ENCODE data around the gene DOHH.

DOHH gene

DNA sequence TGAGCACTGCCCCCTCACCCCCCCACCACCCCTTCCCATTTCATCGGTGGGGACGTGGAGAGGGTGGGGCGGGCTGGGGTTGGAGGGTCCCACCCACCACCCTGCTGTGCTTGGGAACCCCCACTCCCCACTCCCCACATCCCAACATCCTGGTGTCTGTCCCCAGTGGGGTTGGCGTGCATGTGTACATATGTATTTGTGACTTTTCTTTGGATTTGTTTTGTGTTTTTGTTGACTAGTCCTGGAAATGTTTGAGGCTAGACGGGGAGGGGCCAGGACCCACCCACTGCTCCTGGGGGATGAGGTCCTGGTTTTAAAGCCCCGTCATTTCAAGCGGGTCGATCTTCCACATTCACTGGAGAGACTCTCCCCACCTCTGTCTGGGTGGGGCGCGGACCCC lies 35.5 kb upstream of the DOHH start:
- Mint-ChIP-seq H3K27ac (no peak overlapping the region), H3K4me1 (no peaks in the 10 kb centered on the region), H3K4me3 (no peak overlapping the region), H3K36me3 (ENCODE audit: low read depth) (peaks cover 21% of the 10 kb centered on the region), H3K27me3 (ENCODE audit: low read depth) (no peaks in the 10 kb centered on the region), H3K9me3 (no peaks in the 10 kb centered on the region)
- TF ChIP-seq, protein P1, sequence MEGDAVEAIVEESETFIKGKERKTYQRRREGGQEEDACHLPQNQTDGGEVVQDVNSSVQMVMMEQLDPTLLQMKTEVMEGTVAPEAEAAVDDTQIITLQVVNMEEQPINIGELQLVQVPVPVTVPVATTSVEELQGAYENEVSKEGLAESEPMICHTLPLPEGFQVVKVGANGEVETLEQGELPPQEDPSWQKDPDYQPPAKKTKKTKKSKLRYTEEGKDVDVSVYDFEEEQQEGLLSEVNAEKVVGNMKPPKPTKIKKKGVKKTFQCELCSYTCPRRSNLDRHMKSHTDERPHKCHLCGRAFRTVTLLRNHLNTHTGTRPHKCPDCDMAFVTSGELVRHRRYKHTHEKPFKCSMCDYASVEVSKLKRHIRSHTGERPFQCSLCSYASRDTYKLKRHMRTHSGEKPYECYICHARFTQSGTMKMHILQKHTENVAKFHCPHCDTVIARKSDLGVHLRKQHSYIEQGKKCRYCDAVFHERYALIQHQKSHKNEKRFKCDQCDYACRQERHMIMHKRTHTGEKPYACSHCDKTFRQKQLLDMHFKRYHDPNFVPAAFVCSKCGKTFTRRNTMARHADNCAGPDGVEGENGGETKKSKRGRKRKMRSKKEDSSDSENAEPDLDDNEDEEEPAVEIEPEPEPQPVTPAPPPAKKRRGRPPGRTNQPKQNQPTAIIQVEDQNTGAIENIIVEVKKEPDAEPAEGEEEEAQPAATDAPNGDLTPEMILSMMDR (IDR thresholded peaks at IDR 0.05; ENCODE audit: unreplicated experiment in 3 of 3): no peak

DNA sequence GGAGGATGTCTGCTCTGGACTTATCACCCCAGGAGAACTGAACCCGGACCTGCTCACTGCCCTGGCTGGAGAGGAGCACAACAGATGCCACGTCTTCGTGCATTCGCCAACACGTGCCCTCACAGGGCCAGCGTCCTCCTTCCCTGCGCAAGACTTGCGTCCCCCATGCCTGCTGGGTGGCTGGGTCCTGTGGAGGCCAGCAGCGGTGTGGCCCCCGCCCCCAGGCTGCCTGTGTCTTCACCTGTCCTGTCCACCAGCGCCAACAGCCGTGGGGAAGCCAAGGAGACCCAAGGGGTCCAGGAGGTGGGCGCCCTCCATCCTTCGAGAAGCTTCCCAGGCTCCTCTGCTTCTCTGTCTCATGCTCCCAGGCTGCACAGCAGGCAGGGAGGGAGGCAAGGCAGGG lies 35.1 kb upstream of the DOHH start:
- Mint-ChIP-seq H3K4me1 (no peaks in the 10 kb centered on the region), H3K9me3 (no peaks in the 10 kb centered on the region), H3K4me3 (no peak overlapping the region), H3K27ac (no peak overlapping the region), H3K27me3 (ENCODE audit: low read depth) (no peaks in the 10 kb centered on the region), H3K36me3 (ENCODE audit: low read depth) (peaks cover 22% of the 10 kb centered on the region)
- TF ChIP-seq, protein P1 (IDR thresholded peaks at IDR 0.05; ENCODE audit: unreplicated experiment in 3 of 3): no peak

DNA sequence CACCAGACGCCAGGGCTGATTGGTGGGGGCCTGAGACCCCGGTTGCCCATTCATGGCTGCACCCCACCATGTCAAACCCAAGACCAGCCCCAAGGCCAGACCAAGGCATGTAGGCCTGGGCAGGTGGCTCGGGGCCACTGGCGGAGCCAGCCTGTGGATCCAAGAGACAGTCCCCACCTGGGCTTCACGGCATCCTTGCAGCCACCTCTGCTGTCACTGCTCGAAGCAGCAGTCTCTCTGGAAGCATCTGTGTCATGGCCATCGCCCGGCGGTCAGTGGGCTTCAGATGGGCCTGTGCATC lies 34.7 kb upstream of the DOHH start:
- H3K4me1 Mint-ChIP-seq: no peaks in the 10 kb centered on the region
- no peak overlapping the region for H3K4me3 Mint-ChIP-seq

DNA sequence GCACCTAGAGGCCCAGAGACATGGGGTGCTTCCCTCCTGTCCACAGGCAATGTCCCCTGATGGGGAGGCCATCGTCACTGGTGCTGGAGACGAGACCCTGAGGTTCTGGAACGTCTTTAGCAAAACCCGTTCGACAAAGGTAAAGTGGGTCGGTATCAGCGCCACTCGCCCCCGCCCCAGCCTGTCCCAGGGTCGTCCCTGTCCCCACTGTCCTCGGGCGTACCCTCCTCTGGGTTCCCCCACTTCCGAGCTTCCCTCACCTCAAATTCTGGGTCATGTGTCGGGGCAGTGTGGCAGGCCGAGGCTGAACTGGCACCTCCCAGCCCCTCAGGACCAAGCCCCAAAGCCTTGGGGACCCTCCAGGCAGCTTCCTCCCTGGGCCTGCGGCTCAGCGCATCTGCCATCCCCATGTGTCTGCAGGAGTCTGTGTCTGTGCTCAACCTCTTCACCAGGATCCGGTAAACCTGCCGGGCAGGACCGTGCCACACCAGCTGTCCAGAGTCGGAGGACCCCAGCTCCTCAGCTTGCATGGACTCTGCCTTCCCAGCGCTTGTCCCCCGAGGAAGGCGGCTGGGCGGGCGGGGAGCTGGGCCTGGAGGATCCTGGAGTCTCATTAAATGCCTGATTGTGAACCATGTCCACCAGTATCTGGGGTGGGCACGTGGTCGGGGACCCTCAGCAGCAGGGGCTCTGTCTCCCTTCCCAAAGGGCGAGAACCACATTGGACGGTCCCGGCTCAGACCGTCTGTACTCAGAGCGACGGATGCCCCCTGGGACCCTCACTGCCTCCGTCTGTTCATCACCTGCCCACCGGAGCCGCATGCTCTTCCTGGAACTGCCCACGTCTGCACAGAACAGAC lies 34.1 kb upstream of the DOHH start:
- H3K4me3 Mint-ChIP-seq: no peak overlapping the region
- TF ChIP-seq, protein P1 (IDR thresholded peaks at IDR 0.05; ENCODE audit: unreplicated experiment in 3 of 3): no peak
- H3K27me3 Mint-ChIP-seq (ENCODE audit: low read depth): no peaks in the 10 kb centered on the region
- no peak overlapping the region for H3K27ac Mint-ChIP-seq
- H3K4me1 Mint-ChIP-seq: no peaks in the 10 kb centered on the region
- H3K36me3 Mint-ChIP-seq (ENCODE audit: low read depth): peaks cover 22% of the 10 kb centered on the region
- no peaks in the 10 kb centered on the region for H3K9me3 Mint-ChIP-seq

More for the DNA sequence above, 34.7 kb upstream of the DOHH start:
- Mint-ChIP-seq H3K36me3 (ENCODE audit: low read depth) (peaks cover 22% of the 10 kb centered on the region), H3K27ac (no peak overlapping the region), H3K27me3 (ENCODE audit: low read depth) (no peaks in the 10 kb centered on the region), H3K9me3 (no peaks in the 10 kb centered on the region)
- TF ChIP-seq, protein P1 (IDR thresholded peaks at IDR 0.05; ENCODE audit: unreplicated experiment in 3 of 3): no peak

GRCh38 chr19:3533563-3534216 lies 33.2 kb upstream of the DOHH start:
- no peaks in the 10 kb centered on the region for H3K4me1 Mint-ChIP-seq
- H3K27me3 Mint-ChIP-seq (ENCODE audit: low read depth): no peaks in the 10 kb centered on the region
- H3K9me3 Mint-ChIP-seq: no peaks in the 10 kb centered on the region
- no peak overlapping the region for H3K27ac Mint-ChIP-seq
- H3K36me3 Mint-ChIP-seq (ENCODE audit: low read depth): peaks cover 22% of the 10 kb centered on the region
- TF ChIP-seq, protein P1 (IDR thresholded peaks at IDR 0.05; ENCODE audit: unreplicated experiment in 3 of 3): no peak
- no peak overlapping the region for H3K4me3 Mint-ChIP-seq

Data from nephron (organoid).